ENCODE measurements around the gene SETD1B.
A peak's percentile ranks its signal among the peaks of the same experiment; 100 is the strongest.
"Not testable (repeated sequence)": the region's sequence is repeated elsewhere in the genome, so short reads cannot be mapped to it uniquely, and the experiment has no call there.

The SETD1B gene

DNA sequence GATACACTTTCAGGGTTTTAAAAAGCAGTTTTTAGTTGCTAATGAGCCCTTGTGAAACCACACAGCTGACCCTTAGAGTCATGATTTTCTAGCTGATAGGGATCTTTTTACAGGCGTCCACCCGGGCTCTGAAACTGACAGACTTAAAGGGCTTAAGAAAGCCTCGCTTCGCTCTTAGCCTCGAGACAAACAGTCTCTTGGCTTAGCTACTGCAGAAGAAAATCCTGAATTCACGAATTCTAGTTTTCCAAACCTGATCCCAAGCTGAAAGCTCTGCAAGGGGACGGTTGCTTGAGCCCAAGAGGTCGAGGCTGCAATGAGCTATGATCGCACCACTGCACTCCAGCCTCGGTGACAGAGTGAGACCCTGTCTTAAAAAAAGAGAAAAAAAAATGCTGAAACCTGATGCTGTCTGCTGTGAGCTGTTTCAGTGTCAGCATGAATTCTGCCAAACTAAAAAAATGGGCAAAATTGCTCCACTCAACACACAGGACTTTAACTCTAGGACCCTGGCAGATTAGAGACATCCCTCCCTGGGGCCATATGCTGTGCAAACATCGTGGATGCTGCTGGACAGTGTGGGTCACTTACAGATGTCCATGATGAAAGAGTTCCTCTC lies 57.9 kb downstream of the SETD1B start:
- no peaks in the 10 kb centered on the region for H3K79me2 ChIP-seq (ENCODE audit: insufficient read depth, low read length)
- no peak overlapping the region for H3K4me2 ChIP-seq (ENCODE audit: low read depth, low read length, poor library complexity, severe bottlenecking)
- H2AFZ ChIP-seq (ENCODE audit: low read length): peak overlapping the region; percentile 84; the same call in 1 of the 2 replicates

DNA sequence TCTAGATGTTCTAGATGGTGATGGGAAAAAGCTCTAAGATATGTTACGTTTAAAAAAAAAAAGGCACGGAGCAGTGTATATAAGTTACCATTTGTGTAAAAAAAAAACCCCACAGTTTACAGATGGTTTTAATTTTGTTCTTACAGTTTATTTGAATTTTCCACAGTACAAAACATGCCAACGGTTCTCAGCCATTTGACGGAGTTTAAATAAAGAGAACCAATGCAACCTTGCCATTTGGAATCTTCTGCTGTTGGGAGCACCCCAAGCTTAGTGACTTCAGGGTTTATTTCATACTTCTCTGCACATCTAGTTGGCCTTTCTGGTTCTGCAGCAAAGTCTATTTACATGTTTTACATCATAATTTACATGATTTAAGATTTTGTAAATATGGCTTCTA lies 62.5 kb downstream of the SETD1B start:
- H2AFZ ChIP-seq (ENCODE audit: low read length): no peak overlapping the region
- H3K4me2 ChIP-seq (ENCODE audit: low read depth, low read length, poor library complexity, severe bottlenecking): no peak overlapping the region
- H3K9me3 ChIP-seq (ENCODE audit: insufficient read depth, low read depth, low read length): no peaks in the 10 kb centered on the region
- H3K4me1 ChIP-seq (ENCODE audit: insufficient read depth, low read length, poor library complexity, severe bottlenecking): peaks cover 7% of the 10 kb centered on the region
- no peaks in the 10 kb centered on the region for H3K36me3 ChIP-seq (ENCODE audit: insufficient read depth, low read length)
- no peaks in the 10 kb centered on the region for H3K79me2 ChIP-seq (ENCODE audit: insufficient read depth, low read length)
- no peaks in the 10 kb centered on the region for H4K20me1 ChIP-seq (ENCODE audit: insufficient read depth, low read length, poor library complexity, severe bottlenecking)
- H3F3A ChIP-seq (ENCODE audit: low read depth): no peaks in the 10 kb centered on the region
- no peak overlapping the region for H3K9ac ChIP-seq (ENCODE audit: low read depth, low read length, poor library complexity, severe bottlenecking)
- no peaks in the 10 kb centered on the region for H3K27me3 ChIP-seq (ENCODE audit: insufficient read depth, low read length, poor library complexity, severe bottlenecking)
- no peak overlapping the region for H3K4me3 ChIP-seq (ENCODE audit: low read length, poor library complexity, severe bottlenecking)
- TF ChIP-seq, protein P1, sequence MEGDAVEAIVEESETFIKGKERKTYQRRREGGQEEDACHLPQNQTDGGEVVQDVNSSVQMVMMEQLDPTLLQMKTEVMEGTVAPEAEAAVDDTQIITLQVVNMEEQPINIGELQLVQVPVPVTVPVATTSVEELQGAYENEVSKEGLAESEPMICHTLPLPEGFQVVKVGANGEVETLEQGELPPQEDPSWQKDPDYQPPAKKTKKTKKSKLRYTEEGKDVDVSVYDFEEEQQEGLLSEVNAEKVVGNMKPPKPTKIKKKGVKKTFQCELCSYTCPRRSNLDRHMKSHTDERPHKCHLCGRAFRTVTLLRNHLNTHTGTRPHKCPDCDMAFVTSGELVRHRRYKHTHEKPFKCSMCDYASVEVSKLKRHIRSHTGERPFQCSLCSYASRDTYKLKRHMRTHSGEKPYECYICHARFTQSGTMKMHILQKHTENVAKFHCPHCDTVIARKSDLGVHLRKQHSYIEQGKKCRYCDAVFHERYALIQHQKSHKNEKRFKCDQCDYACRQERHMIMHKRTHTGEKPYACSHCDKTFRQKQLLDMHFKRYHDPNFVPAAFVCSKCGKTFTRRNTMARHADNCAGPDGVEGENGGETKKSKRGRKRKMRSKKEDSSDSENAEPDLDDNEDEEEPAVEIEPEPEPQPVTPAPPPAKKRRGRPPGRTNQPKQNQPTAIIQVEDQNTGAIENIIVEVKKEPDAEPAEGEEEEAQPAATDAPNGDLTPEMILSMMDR (conservative IDR thresholded peaks at IDR 0.05; ENCODE audit: low read length): no peak
- no peak for TF ChIP-seq EZH2phosphoT487 (IDR thresholded peaks at IDR 0.05; ENCODE audit: borderline replicate concordance)
- no peaks in the 10 kb centered on the region for H3K9me2 ChIP-seq (replicated peaks; ENCODE audit: low read depth, low read length)

More for the DNA sequence above, 57.9 kb downstream of the SETD1B start:
- Histone ChIP-seq H3F3A (ENCODE audit: low read depth) (no peaks in the 10 kb centered on the region), H3K9me2 (replicated peaks; ENCODE audit: low read depth, low read length) (no peaks in the 10 kb centered on the region), H3K4me1 (ENCODE audit: insufficient read depth, low read length, poor library complexity, severe bottlenecking) (peaks cover 6% of the 10 kb centered on the region), H3K36me3 (ENCODE audit: insufficient read depth, low read length) (no peaks in the 10 kb centered on the region), H3K9me3 (ENCODE audit: insufficient read depth, low read depth, low read length) (no peaks in the 10 kb centered on the region), H3K9ac (ENCODE audit: low read depth, low read length, poor library complexity, severe bottlenecking) (no peak overlapping the region), H3K27me3 (ENCODE audit: insufficient read depth, low read length, poor library complexity, severe bottlenecking) (no peaks in the 10 kb centered on the region), H3K4me3 (ENCODE audit: low read length, poor library complexity, severe bottlenecking) (no peak overlapping the region), H4K20me1 (ENCODE audit: insufficient read depth, low read length, poor library complexity, severe bottlenecking) (no peaks in the 10 kb centered on the region)
- TF ChIP-seq, protein P1 (conservative IDR thresholded peaks at IDR 0.05; ENCODE audit: low read length): no peak
- no peak for TF ChIP-seq EZH2phosphoT487 (IDR thresholded peaks at IDR 0.05; ENCODE audit: borderline replicate concordance)

DNA sequence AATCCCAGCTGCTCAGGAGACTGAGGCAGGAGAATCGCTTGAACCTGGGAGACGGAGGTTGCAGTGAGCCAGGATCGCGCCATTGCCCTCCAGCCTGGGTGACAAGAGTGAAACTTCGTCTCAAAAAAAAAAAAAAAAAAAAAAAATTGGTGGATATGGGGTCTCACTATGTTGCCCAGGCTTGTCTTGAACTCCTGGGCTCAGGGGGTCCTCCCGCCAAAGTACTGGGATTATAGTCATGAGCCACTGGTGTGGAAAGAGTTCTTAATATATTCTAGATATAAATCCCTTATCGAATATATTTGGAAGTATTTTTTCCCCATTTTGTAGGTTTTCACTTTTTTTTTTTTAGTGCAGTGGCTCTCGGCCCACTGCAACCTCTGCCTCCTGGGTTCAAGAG lies 65.4 kb downstream of the SETD1B start:
- not testable (repeated sequence) for H2AFZ ChIP-seq (ENCODE audit: low read length); H3K9me2 ChIP-seq (replicated peaks; ENCODE audit: low read depth, low read length); H3K4me2 ChIP-seq (ENCODE audit: low read depth, low read length, poor library complexity, severe bottlenecking); H4K20me1 ChIP-seq (ENCODE audit: insufficient read depth, low read length, poor library complexity, severe bottlenecking); H3K9me3 ChIP-seq (ENCODE audit: insufficient read depth, low read depth, low read length); H3F3A ChIP-seq (ENCODE audit: low read depth); H3K79me2 ChIP-seq (ENCODE audit: insufficient read depth, low read length); H3K27me3 ChIP-seq (ENCODE audit: insufficient read depth, low read length, poor library complexity, severe bottlenecking); H3K9ac ChIP-seq (ENCODE audit: low read depth, low read length, poor library complexity, severe bottlenecking); H3K4me1 ChIP-seq (ENCODE audit: insufficient read depth, low read length, poor library complexity, severe bottlenecking); H3K4me3 ChIP-seq (ENCODE audit: low read length, poor library complexity, severe bottlenecking); H3K36me3 ChIP-seq (ENCODE audit: insufficient read depth, low read length)

DNA sequence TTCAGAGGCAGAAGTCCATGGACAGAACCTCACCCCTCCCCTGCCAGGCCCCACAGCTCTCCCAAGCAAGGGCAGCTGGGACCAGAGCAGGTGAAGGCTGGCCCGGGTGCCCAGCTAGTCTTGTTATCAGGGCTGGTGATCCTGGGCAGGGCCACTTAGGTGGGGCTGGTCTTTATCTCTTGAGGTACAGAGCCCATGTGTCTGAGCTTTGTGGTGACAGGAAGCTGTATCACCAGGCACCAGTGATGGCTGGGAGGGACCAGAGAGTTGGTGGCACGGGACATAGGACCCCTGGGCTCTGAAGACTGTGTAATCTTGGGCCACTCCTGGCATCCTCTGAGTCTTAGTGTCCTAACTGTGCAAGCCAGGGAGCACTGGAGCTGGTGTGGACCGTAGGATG lies 67.7 kb downstream of the SETD1B start:
- Histone ChIP-seq H3K36me3 (ENCODE audit: insufficient read depth, low read length) (no peaks in the 10 kb centered on the region), H3K4me2 (ENCODE audit: low read depth, low read length, poor library complexity, severe bottlenecking) (no peak overlapping the region), H3K9ac (ENCODE audit: low read depth, low read length, poor library complexity, severe bottlenecking) (no peak overlapping the region), H4K20me1 (ENCODE audit: insufficient read depth, low read length, poor library complexity, severe bottlenecking) (no peaks in the 10 kb centered on the region), H3K79me2 (ENCODE audit: insufficient read depth, low read length) (no peaks in the 10 kb centered on the region), H3K27me3 (ENCODE audit: insufficient read depth, low read length, poor library complexity, severe bottlenecking) (no peaks in the 10 kb centered on the region), H2AFZ (ENCODE audit: low read length) (peak overlapping the region; percentile 58), H3K4me1 (ENCODE audit: insufficient read depth, low read length, poor library complexity, severe bottlenecking) (peaks cover 4% of the 10 kb centered on the region), H3K9me2 (replicated peaks; ENCODE audit: low read depth, low read length) (no peaks in the 10 kb centered on the region), H3F3A (ENCODE audit: low read depth) (no peaks in the 10 kb centered on the region), H3K4me3 (ENCODE audit: low read length, poor library complexity, severe bottlenecking) (no peak overlapping the region), H3K9me3 (ENCODE audit: insufficient read depth, low read depth, low read length) (no peaks in the 10 kb centered on the region)
- TF ChIP-seq, protein P1 (conservative IDR thresholded peaks at IDR 0.05; ENCODE audit: low read length): no peak
- no peak for TF ChIP-seq EZH2phosphoT487 (IDR thresholded peaks at IDR 0.05; ENCODE audit: borderline replicate concordance)
